Stimulated activated CD8-positive, alpha-beta memory T cell treated with anti-CD3 and anti-CD28 coated beads, Interleukin-15, amount 100 ng/mL, for 4 hours (primary cell): Measurements from ENCODE around the gene TMBIM4.
"Not testable (repeated sequence)": the region's sequence is repeated elsewhere in the genome, so short reads cannot be mapped to it uniquely, and the experiment has no call there.

ENCODE experiments used
- DNase-seq, 2 donors: peaks; one replicate each; pipeline ENCODE4 v3.0.0-alpha.2; 2020; ENCODE audit warnings: low read depth in 2 of 2

TMBIM4 gene

GRCh38 chr12:66184822-66185221, 15.0 kb upstream of the TMBIM4 start:
- not testable (repeated sequence) for DNase-seq

GRCh38 chr12:66182956-66183355, 13.2 kb upstream of the TMBIM4 start:
- no peak for DNase-seq

GRCh38 chr12:66176105-66176900, 6.5 kb upstream of the TMBIM4 start:
- no peak for DNase-seq

- not testable (repeated sequence) for DNase-seq
Observed at GRCh38 chr12:66174391-66175325, 4.9 kb upstream of the TMBIM4 start.

GRCh38 chr12:66170606-66171005, 810 bp upstream of the TMBIM4 start:
- DNase-seq = no peak

- DNase-seq = no peak
Observed at GRCh38 chr12:66168410-66168809, 1.4 kb downstream of the TMBIM4 start.

GRCh38 chr12:66166561-66166960, 3.2 kb downstream of the TMBIM4 start:
- DNase-seq = no peak

- no peak for DNase-seq
Observed at GRCh38 chr12:66165141-66165540, 4.7 kb downstream of the TMBIM4 start.

GRCh38 chr12:66164349-66164821, 5.4 kb downstream of the TMBIM4 start:
- no peak for DNase-seq

GRCh38 chr12:66163289-66163688, 6.5 kb downstream of the TMBIM4 start:
- no peak for DNase-seq

GRCh38 chr12:66162701-66163100, 7.1 kb downstream of the TMBIM4 start:
- no peak for DNase-seq

- DNase-seq = no peak
Observed at GRCh38 chr12:66160704-66161103, 9.1 kb downstream of the TMBIM4 start.

GRCh38 chr12:66159123-66159522, 10.7 kb downstream of the TMBIM4 start:
- DNase-seq = no peak

- DNase-seq = no peak
Observed at GRCh38 chr12:66156654-66157053, 13.1 kb downstream of the TMBIM4 start.

GRCh38 chr12:66154776-66155175, 15.0 kb downstream of the TMBIM4 start:
- no peak for DNase-seq

GRCh38 chr12:66152732-66153131, 17.1 kb downstream of the TMBIM4 start:
- no peak for DNase-seq

- DNase-seq = no peak
Observed at GRCh38 chr12:66149702-66150398, 19.9 kb downstream of the TMBIM4 start.

- DNase-seq = no peak
Observed at GRCh38 chr12:66144791-66145754, 24.7 kb downstream of the TMBIM4 start.

- no peak for DNase-seq
Observed at GRCh38 chr12:66143868-66144267, 25.9 kb downstream of the TMBIM4 start.

- no peak for DNase-seq
Observed at GRCh38 chr12:66142826-66143225, 27.0 kb downstream of the TMBIM4 start.

GRCh38 chr12:66141299-66141698, 28.5 kb downstream of the TMBIM4 start:
- DNase-seq = no peak
